Endothelial cell of umbilical vein (primary cell): ENCODE measurements around the gene XIAP. TPM values are rescaled to one million over a fixed set of nuclear protein-coding genes. Genes with fewer than 3 reads are reported as not detected.

Source experiments
- BruUV-seq: library from RNA; stranded (reverse); fragments of 400-500 nt; replicated peaks from 2 replicates; lab custom pipeline; 2021; lab: Mats Ljungman, UMichigan
- CTCF ChIA-PET: fragments of 300-600, 350-600 bp; sonication (Branson Sonifier 250); formaldehyde crosslinking; loops from one replicate; lab custom pipeline; 2021; ENCODE audit warnings: antibody characterized with exemption, inconsistent platforms; lab: Charles Lee
- POLR2A ChIA-PET: fragments of 300-600, 350-600 bp; sonication (Branson Sonifier 250); formaldehyde crosslinking; loops from one replicate; lab custom pipeline; 2021; ENCODE audit warnings: antibody characterized with exemption, inconsistent platforms; lab: Charles Lee
- DNase-seq: peaks from one replicate; pipeline ENCODE4 v3.0.0-alpha.2; 2011; ENCODE audit warnings: low read depth, low spot score
- FAIRE-seq: peaks from 2 replicates; lab custom pipeline; 2011; peaks lifted over from hg19 to GRCh38; lab: Jason Lieb, UNC
- H2AFZ ChIP-seq: 2 replicates; pipeline ENCODE4 v1.6.0; 2012; ENCODE audit warnings: low read depth, low read length, control low read depth, inconsistent platforms
- H3K27ac ChIP-seq: 2 replicates; pipeline ENCODE4 v1.5.1; 2011; ENCODE audit warnings: low read depth, mild to moderate bottlenecking, control low read depth, low read length, moderate library complexity; ENCODE audit not compliant: insufficient read depth
- H3K27me3 ChIP-seq, 2 experiments: 2 replicates each; pipeline versions ENCODE4 v1.6.0 to v1.6.1; 2011; ENCODE audit warnings: low read length in 2 of 2, mixed read lengths in 1 of 2; ENCODE audit not compliant: control insufficient read depth in 2 of 2, insufficient read depth in 2 of 2
- H3K36me3 ChIP-seq, 2 experiments: 2 replicates in 1 of 2; 3 replicates in 1 of 2; pipeline ENCODE4 v1.5.1; 2011; ENCODE audit warnings: low read length in 2 of 2, mild to moderate bottlenecking in 1 of 2, moderate library complexity in 1 of 2; ENCODE audit not compliant: control insufficient read depth in 2 of 2, insufficient read depth in 2 of 2; ENCODE audit errors: extremely low read depth in 1 of 2
- H3K4me1 ChIP-seq: 3 replicates; pipeline ENCODE4 v1.5.1; 2011; ENCODE audit warnings: mild to moderate bottlenecking, low read length; ENCODE audit not compliant: control insufficient read depth, insufficient read depth; ENCODE audit errors: extremely low read depth
- H3K4me2 ChIP-seq: 2 replicates; pipeline ENCODE4 v1.6.1; 2011; ENCODE audit warnings: low read length, control low read depth, mixed read lengths; ENCODE audit not compliant: insufficient read depth
- H3K4me3 ChIP-seq, 3 experiments: fragments of 200-600 bp in 1 of 3; sonication (generic), shearing (Covaris generic) in 1 of 3; replicated peaks in 1 of 3; 2 replicates each; pipeline ENCODE4 v1.5.1; 2011 to 2016; ENCODE audit warnings: control low read depth in 3 of 3, low read length in 3 of 3, mild to moderate bottlenecking in 2 of 3, inconsistent platforms in 1 of 3, low read depth in 1 of 3, moderate library complexity in 1 of 3; ENCODE audit not compliant: insufficient read depth in 1 of 3
- H3K79me2 ChIP-seq: 2 replicates; pipeline ENCODE4 v1.6.0; 2012; ENCODE audit warnings: low read length, inconsistent platforms; ENCODE audit not compliant: control insufficient read depth, insufficient read depth
- H3K9ac ChIP-seq: replicated peaks from 2 replicates; pipeline ENCODE3; 2011; ENCODE audit warnings: low read length, control low read depth; ENCODE audit not compliant: insufficient read depth; ENCODE audit errors: extremely low read depth
- H3K9me1 ChIP-seq: replicated peaks from 3 replicates; pipeline ENCODE4 v1.6.0; 2011; ENCODE audit warnings: mild to moderate bottlenecking, low read length; ENCODE audit not compliant: control insufficient read depth, insufficient read depth; ENCODE audit errors: extremely low read depth
- H3K9me3 ChIP-seq: replicated peaks from 2 replicates; pipeline ENCODE4 v1.5.1; 2012; ENCODE audit warnings: low read length, inconsistent platforms; ENCODE audit not compliant: control insufficient read depth, insufficient read depth
- H4K20me1 ChIP-seq: replicated peaks from 2 replicates; pipeline ENCODE3; 2011; ENCODE audit warnings: mild to moderate bottlenecking, low read length; ENCODE audit not compliant: control insufficient read depth, insufficient read depth; ENCODE audit errors: extremely low read depth
- CTCF ChIP-seq, 2 donors: IDR thresholded peaks; 1 replicate in 1 of 2; 2 replicates in 1 of 2; pipeline ENCODE4 v1.5.1; 2011; ENCODE audit warnings: low read length in 2 of 2, mild to moderate bottlenecking in 2 of 2, moderate library complexity in 2 of 2, control low read depth in 1 of 2, inconsistent platforms in 1 of 2, low read depth in 1 of 2; ENCODE audit not compliant: insufficient read depth in 1 of 2; ENCODE audit errors: extremely low read depth in 1 of 2
- EZH2 ChIP-seq: IDR thresholded peaks from 2 replicates; pipeline ENCODE4 v1.6.1; 2012; ENCODE audit warnings: borderline replicate concordance, low read depth, mild to moderate bottlenecking, moderate library complexity, low read length, inconsistent platforms; ENCODE audit not compliant: severe bottlenecking
- FOS ChIP-seq: IDR thresholded peaks from 2 replicates; pipeline ENCODE4 v1.6.1; 2011; ENCODE audit warnings: mild to moderate bottlenecking, low read length, moderate library complexity, borderline replicate concordance; ENCODE audit not compliant: insufficient read depth
- GATA2 ChIP-seq: IDR thresholded peaks from 2 replicates; pipeline ENCODE4 v1.7.0; 2011; ENCODE audit warnings: low read depth, mild to moderate bottlenecking, moderate library complexity, mixed read lengths, low read length; ENCODE audit not compliant: insufficient read length, insufficient read depth
- JUN ChIP-seq: IDR thresholded peaks from 2 replicates; pipeline ENCODE4 v1.6.1; 2011; ENCODE audit warnings: borderline replicate concordance, low read depth; ENCODE audit not compliant: insufficient read length, insufficient read depth
- MYC ChIP-seq: IDR thresholded peaks from one replicate; pipeline ENCODE4 v1.6.1; 2011; ENCODE audit warnings: mild to moderate bottlenecking, low read depth, low read length
- POLR2A ChIP-seq: IDR thresholded peaks from 2 replicates; pipeline ENCODE4 v1.6.1; 2012; ENCODE audit warnings: low read depth, mild to moderate bottlenecking, control low read depth, low read length
- POLR2AphosphoS5 ChIP-seq: IDR thresholded peaks from 2 replicates; pipeline ENCODE4 v1.6.1; 2012; ENCODE audit warnings: low read depth, mild to moderate bottlenecking, control low read depth, low read length, moderate library complexity; ENCODE audit not compliant: insufficient read depth
- dilution Hi-C: fragments of 300-500 bp; cut with MboI; formaldehyde crosslinking; loops from one replicate; pipeline ENCODE4 v1.15.0; 2019; ENCODE audit warnings: low sequenced_read_pairs; ENCODE audit not compliant: extremely low pct_ligation_motif_present
- intact Hi-C: fragments of 100-400 bp; cut with micrococcal nuclease; formaldehyde crosslinking; loops from one replicate; pipeline ENCODE4 v1.10.0; 2022
- polyA plus RNA-seq, 4 experiments: library from polyadenylated mRNA; depleted of rRNA in 3 of 4; stranded (reverse) in 3 of 4; unstranded in 1 of 4; fragments of >200 nt; gene quantifications; 2 replicates each; pipeline versions ENCODE4 v1.2.1 to v1.2.3, GENCODE V29; 2011 to 2012; ENCODE audit warnings: missing spikeins in 1 of 4
- total RNA-seq: library from RNA; stranded (reverse); gene quantifications from 2 replicates; pipeline ENCODE4 v1.2.3, GENCODE V29; 2021
- TF ChIP-seq, protein P1 (sequence below): IDR thresholded peaks from 2 replicates; pipeline ENCODE4 v1.6.1; 2011; ENCODE audit not compliant: insufficient read depth, insufficient read length

Gene XIAP
- total and polyA plus RNA-seq, 2 donors (not counting 3 experiments of a cell fraction or from before 2014, with no cell fraction given): 8.1 to 38.3 TPM

- intact Hi-C loops: no loop called here
- CTCF ChIA-PET: interaction anchor here (1.4 kb wide), 1 partner anchor 71 kb away, joined by 4 read pairs; no protein-coding TSS in a partner anchor
- Histone ChIP-seq H2AFZ (no peak overlapping the region), H3K27me3 (no peaks in the 10 kb centered on the region), H3K4me1 (no peaks in the 10 kb centered on the region), H3K36me3 (peaks cover 0 to 3% of the 10 kb centered on the region in 2 experiments), H3K4me3 (no peak overlapping the region), H3K9ac (no peak overlapping the region), H3K79me2 (no peaks in the 10 kb centered on the region), H4K20me1 (no peaks in the 10 kb centered on the region), H3K9me3 (no peaks in the 10 kb centered on the region), H3K27ac (no peak overlapping the region), H3K4me2 (no peak overlapping the region), H3K9me1 (no peaks in the 10 kb centered on the region)
- FAIRE-seq (no peak), DNase-seq (no peak)
- TF ChIP-seq GATA2 (no peak), JUN (no peak), POLR2AphosphoS5 (no peak), MYC (no peak), EZH2 (no peak), CTCF (IDR thresholded peaks at IDR 0.05; ENCODE audit: extremely low read depth in 1 of 2, insufficient read depth in 1 of 2, low read depth in 1 of 2, low read length in 2 of 2) (no peak), FOS (no peak), POLR2A (no peak)
- TF ChIP-seq, protein P1, sequence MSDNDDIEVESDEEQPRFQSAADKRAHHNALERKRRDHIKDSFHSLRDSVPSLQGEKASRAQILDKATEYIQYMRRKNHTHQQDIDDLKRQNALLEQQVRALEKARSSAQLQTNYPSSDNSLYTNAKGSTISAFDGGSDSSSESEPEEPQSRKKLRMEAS: no peak
- BruUV-seq: no TSS peak
- POLR2A ChIA-PET: no interaction called here
- dilution Hi-C loops: no loop called here
Measured at GRCh38 chrX:123905332-123905731, 45.5 kb downstream of the XIAP start.
